HG03103 (cell line): ENCODE results near the gene RNF166.
A peak's percentile ranks its signal among the peaks of the same experiment; 100 is the strongest.

Source experiments
- ATAC-seq: cut with Tn5 transposase; IDR thresholded peaks from one replicate; pipeline ENCODE4 v1.9.1; 2021; ENCODE audit warnings: low read depth; ENCODE audit not compliant: unreplicated experiment

RNF166 gene

DNA sequence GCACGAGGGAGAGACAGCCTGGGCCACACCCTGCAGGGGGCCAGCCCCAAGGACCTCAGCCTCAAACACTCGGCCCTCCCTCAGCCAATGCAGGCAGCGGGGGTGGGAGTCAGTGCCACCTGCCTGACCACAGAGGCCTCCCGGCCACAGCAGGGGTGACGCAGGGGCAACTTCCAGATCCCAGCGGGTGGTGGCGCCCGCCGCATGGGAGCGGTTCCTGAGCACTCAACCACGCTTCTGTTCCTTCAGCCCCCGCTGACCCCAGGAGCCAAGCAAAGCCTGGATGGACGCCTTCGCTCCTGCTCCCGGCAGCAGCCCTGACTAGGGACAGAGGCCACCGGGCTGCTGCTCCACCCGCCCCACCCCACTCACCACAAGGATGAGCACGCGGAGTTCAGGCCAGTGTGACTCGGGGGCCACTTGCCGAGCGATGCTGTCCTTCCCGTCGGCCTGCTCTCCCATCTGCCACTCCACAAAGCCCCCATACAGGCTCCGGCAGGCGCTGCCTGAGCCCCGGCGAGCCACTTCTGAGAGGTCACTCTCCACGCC lies 50.4 kb downstream of the RNF166 start:
- no peak for ATAC-seq

DNA sequence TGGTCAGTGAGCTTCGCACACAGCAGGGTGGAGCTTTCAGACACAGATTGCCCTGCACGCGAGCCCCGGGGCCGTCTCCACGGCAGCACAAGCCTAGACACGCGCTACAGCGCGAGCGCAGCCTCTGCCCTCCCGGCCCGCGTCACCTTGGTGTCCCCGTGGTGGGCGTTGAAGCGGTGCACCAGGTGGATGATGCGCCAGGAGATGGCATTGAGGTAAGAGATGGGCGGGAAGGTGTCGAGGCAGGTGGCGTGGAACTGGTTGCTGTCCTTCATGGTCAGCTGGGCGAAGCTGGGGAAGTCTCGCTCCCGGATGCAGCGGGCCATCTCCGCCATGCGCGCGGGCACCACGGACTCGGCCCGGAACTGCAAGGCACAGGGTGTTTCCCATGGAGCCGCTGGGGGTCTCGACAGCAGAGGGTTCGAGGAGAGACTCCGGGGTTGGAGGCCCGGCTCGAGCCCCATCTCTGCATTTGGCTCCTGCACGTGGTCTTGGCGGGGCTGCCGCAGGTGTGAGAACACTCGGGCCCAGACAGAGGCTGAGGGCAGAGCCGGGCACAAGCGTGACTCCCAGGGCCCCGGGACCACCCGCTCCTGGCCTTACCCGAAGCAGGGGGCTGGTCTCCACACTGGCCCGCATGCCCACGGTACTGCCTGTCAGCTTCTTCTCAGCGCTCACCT lies 51.0 kb downstream of the RNF166 start:
- no peak for ATAC-seq

DNA sequence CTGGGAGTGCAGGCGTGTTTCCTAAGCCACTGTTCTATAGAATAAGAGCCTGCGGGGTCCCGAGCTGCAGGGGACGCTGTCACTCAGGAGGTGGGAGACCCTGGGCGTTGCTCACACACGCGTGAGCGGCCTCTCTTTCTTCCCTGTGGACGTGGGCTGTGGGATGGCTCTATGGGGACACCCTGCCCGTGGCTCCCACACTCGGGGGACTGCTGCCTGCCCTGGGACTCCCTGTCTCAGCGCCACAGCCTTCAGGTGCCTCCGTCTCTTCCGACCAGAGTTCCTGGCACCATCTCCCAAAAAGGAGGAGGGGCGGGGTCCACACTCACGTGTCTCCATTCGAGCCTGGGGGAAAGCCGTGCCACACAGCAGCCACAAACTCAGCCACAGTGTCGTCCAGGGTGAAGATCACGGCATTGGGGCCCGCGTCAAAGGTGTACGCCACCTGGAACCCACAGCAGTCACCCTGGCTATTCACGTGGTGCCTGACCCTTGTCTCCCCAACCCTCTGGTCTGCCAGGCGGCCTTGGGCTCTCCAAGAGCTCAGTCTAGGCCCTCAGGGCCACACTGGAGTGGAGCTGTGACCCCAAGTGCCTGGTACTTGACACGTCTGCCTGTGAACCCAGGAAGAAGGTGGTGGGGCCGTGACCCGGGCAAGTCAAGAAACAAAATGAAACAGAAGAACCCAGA lies 51.7 kb downstream of the RNF166 start:
- ATAC-seq = no peak

GRCh38 chr16:88653596-88654362 lies 52.4 kb downstream of the RNF166 start:
- ATAC-seq = no peak

DNA sequence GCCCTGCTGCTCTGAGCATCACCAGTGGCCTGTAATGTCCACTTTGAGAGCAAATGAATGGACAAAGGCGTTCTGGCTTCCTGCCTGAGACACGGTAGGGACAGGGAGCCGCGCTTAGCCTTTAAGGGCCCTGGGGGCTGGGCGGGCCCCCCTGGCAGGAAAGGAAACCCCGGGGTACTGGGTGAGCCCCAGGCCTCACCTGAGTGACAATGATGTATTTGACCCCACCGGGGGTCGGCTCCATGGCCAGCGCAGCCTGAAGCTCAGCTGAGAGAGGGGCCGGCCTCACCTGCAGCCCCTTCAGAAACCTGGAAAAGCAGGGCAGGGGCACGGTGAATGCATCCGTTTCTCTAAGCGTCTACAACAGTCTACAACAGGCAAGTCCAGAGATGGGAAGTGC lies 53.1 kb downstream of the RNF166 start:
- ATAC-seq = no peak

GRCh38 chr16:88652762-88653063 lies 53.5 kb downstream of the RNF166 start:
- no peak for ATAC-seq

DNA sequence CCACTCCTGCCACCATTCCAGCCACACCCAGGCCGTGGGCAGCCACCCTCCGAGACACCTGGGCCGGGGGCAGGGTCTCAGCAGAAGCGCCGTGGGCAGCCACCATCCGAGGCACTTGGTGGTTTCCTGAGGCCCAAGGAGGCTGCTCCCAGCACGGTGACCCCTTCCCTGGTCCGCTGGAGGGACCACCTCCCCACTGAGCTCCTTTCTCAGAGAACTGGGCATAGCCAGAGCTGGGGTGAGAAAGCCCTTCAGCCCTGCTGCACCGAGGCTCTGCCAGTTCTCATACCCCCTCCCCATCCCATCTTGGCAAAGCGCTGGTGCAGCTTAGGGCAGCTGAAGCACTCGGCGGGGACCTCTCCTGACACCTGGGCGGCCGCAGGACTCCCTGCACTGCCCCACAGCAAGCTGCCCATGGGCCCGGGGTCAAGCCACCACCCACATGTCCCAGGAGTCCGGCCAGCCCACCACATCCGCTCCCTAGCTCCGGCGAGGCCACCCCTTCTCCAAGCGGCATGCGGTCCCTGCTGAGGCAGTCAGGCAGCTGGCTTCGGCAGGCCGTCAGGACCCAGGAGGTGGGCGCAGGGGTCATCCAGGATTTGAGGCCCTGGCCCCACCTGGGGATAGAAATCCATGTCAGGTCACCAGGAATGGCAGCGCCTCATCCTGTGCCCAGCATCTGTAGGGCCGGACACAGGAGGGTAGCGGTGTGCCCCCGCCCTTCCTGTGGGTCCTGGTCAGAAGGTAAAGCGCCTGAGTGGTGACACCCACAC lies 54.0 kb downstream of the RNF166 start:
- ATAC-seq = no peak

GRCh38 chr16:88651276-88651988 lies 54.8 kb downstream of the RNF166 start:
- peak; percentile 65 for ATAC-seq

GRCh38 chr16:88650749-88651275 lies 55.4 kb downstream of the RNF166 start, which contains the start of gene CYBA:
Gene CYBA, minus strand, starts transcription at chr16:88651053. Its CDS starts 40 bp downstream, at chr16:88651013.
- ATAC-seq = peak; percentile 67

- peak; percentile 2 for ATAC-seq
These were observed 56.1 kb downstream of the RNF166 start for GRCh38 chr16:88649924-88650748.

DNA sequence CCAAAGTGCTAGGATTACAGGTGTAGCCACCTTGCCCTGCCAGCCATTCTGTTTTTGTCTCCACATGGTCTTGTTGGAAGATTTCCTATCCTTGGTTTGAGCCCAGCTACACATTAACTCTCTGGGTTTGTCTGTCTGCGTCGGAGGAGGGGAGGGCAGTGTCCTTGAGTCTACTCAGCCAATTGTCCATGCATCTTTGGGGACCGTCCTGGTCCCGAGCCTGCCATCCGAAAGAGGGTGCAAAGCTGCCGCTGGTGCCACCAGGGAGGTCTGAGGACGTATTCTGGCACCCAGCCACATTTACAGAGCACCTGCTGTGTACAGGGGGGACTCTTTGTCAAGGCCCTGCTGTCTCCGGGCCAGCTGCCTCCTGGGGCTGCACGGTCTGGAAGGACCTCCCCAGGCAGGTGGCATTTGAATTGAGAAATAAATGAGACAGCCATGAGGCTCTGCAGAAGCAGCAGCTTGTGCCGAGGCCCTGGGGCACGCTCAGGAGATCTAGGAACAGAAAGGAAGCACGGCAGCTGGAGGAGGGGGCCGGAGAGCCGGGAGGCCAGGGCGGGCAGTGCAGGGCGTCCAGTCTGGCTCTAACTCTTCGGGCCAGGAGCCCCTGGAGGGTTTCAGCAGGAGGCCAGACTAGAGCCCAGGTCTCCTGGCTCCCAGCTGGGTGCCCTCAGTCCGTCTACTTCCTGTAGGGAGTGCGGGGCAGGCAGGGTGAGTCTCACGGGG lies 56.8 kb downstream of the RNF166 start:
- no peak for ATAC-seq

GRCh38 chr16:88647178-88648070 lies 58.8 kb downstream of the RNF166 start:
- no peak for ATAC-seq
